GM12878 (cell line): ENCODE measurements around the gene NUP50. TPM values are rescaled to one million over a fixed set of nuclear protein-coding genes. Genes with fewer than 3 reads are reported as not detected.

ENCODE experiments used
- ATAC-seq: fragments of 200-7000 bp; cut with Tn5 transposase; 3 replicates; pipeline ENCODE4 v1.9.1; 2020; ENCODE audit warnings: mild to moderate bottlenecking, moderate library complexity
- BruUV-seq: library from RNA; stranded (reverse); fragments of 400-500 nt; replicated peaks from 2 replicates; lab custom pipeline; 2021; lab: Mats Ljungman, UMichigan
- CTCF ChIA-PET: fragments of 300-600 bp; sonication (Branson Sonifier 250); formaldehyde crosslinking; extraction: SDS; loops from one replicate; lab custom pipeline; 2021; ENCODE audit warnings: inconsistent platforms; lab: Yijun Ruan, JAX
- POLR2A ChIA-PET: fragments of 350-600 bp; formaldehyde crosslinking; extraction: SDS; loops from one replicate; lab custom pipeline; 2021; ENCODE audit warnings: inconsistent platforms; lab: Charles Lee
- RAD21 ChIA-PET: fragments of 300-600 bp; sonication (Branson Sonifier 250); formaldehyde crosslinking; loops from one replicate; lab custom pipeline; 2023; ENCODE audit warnings: antibody characterized with exemption; ENCODE audit not compliant: unreplicated experiment; lab: Charles Lee
- SMC1A ChIA-PET: fragments of 300-600 bp; sonication (Branson Sonifier 250); formaldehyde crosslinking; loops from one replicate; lab custom pipeline; 2023; ENCODE audit not compliant: unreplicated experiment, uncharacterized antibody; lab: Charles Lee
- DNase-seq: peaks from one replicate; pipeline ENCODE4 v3.0.0-alpha.2; 2011; ENCODE audit warnings: low read depth, low spot score
- FAIRE-seq: peaks from 3 replicates; lab custom pipeline; 2011; peaks lifted over from hg19 to GRCh38; lab: Jason Lieb, UNC
- H2AFZ ChIP-seq: 2 replicates; pipeline ENCODE4 v1.6.0; 2011; ENCODE audit warnings: low read depth, low read length, control low read depth; ENCODE audit not compliant: control insufficient read depth
- H3K27ac ChIP-seq: 2 replicates; pipeline ENCODE4 v1.5.1; 2011; ENCODE audit warnings: control low read depth; ENCODE audit not compliant: control insufficient read depth, insufficient read depth
- H3K27me3 ChIP-seq, 2 experiments: replicated peaks in 1 of 2; 2 replicates each; pipeline versions ENCODE4 v1.6.0 to v1.6.1; 2011; ENCODE audit warnings: low read length in 1 of 2; ENCODE audit not compliant: control insufficient read depth in 2 of 2, insufficient read depth in 2 of 2
- H3K36me3 ChIP-seq, 2 experiments: 2 replicates each; pipeline ENCODE4 v1.5.1; 2011; ENCODE audit warnings: low read length in 1 of 2; ENCODE audit not compliant: control insufficient read depth in 2 of 2, insufficient read depth in 2 of 2
- H3K4me1 ChIP-seq: 2 replicates; pipeline ENCODE4 v1.6.1; 2011; ENCODE audit warnings: mild to moderate bottlenecking, low read length, moderate library complexity, mixed read lengths; ENCODE audit not compliant: control insufficient read depth, insufficient read depth
- H3K4me2 ChIP-seq: 2 replicates; pipeline ENCODE4 v1.6.0; 2011; ENCODE audit warnings: control low read depth; ENCODE audit not compliant: control insufficient read depth, insufficient read depth
- H3K4me3 ChIP-seq: fragments of 200-600 bp; sonication (generic); 2 replicates; pipeline ENCODE4 v1.5.1; 2016
- H3K79me2 ChIP-seq: 2 replicates; pipeline ENCODE4 v1.6.0; 2011; ENCODE audit warnings: low read length; ENCODE audit not compliant: control insufficient read depth, insufficient read depth
- H3K9ac ChIP-seq: 2 replicates; pipeline ENCODE4 v1.8.0; 2011; ENCODE audit warnings: low read length, control low read depth, mixed read lengths; ENCODE audit not compliant: control insufficient read depth, insufficient read depth
- H3K9me3 ChIP-seq: replicated peaks from 3 replicates; pipeline ENCODE4 v1.5.1; 2011; ENCODE audit warnings: mild to moderate bottlenecking, low read length; ENCODE audit not compliant: control insufficient read depth, insufficient read depth
- H4K20me1 ChIP-seq: 2 replicates; pipeline ENCODE4 v1.6.0; 2011; ENCODE audit not compliant: control insufficient read depth, insufficient read depth
- E2F8 ChIP-seq: fragments of 450-650 bp; IDR thresholded peaks from 2 replicates; pipeline ENCODE4 v1.6.1; 2018; ENCODE audit warnings: mild to moderate bottlenecking, low read depth, moderate library complexity; ENCODE audit not compliant: partially characterized antibody
- EGR1 ChIP-seq, 2 experiments: IDR thresholded peaks; 1 replicate in 1 of 2; 2 replicates in 1 of 2; pipeline ENCODE4 v1.6.1; 2011 to 2012; ENCODE audit warnings: low read depth in 2 of 2, low read length in 2 of 2, borderline replicate concordance in 1 of 2, mild to moderate bottlenecking in 1 of 2, moderate library complexity in 1 of 2
- ETV6 ChIP-seq, 2 experiments: fragments of 450-650 bp in 1 of 2; IDR thresholded peaks in 1 of 2; conservative IDR thresholded peaks in 1 of 2; 2 replicates each; pipeline ENCODE4 v1.6.1; 2014; ENCODE audit warnings: antibody characterized with exemption in 1 of 2, borderline replicate concordance in 1 of 2, low read depth in 1 of 2, mild to moderate bottlenecking in 1 of 2, moderate library complexity in 1 of 2
- IRF4 ChIP-seq: IDR thresholded peaks from 2 replicates; pipeline ENCODE4 v1.6.1; 2011; ENCODE audit warnings: low read depth, low read length
- JUNB ChIP-seq: IDR thresholded peaks from 2 replicates; pipeline ENCODE4 v1.6.1; 2016; ENCODE audit warnings: antibody characterized with exemption, mild to moderate bottlenecking
- NFYA ChIP-seq: IDR thresholded peaks from 2 replicates; pipeline ENCODE4 v1.6.1; 2011; ENCODE audit warnings: low read depth, mild to moderate bottlenecking, low read length, improper control_type of control experiment, borderline replicate concordance
- NFYB ChIP-seq: IDR thresholded peaks from 2 replicates; pipeline ENCODE4 v1.6.1; 2011; ENCODE audit warnings: low read depth, mild to moderate bottlenecking, low read length, improper control_type of control experiment, moderate library complexity; ENCODE audit not compliant: insufficient read depth
- NR2C1 ChIP-seq: fragments of 450-650 bp; IDR thresholded peaks from 2 replicates; pipeline ENCODE4 v1.6.1; 2017; ENCODE audit warnings: antibody characterized with exemption, mild to moderate bottlenecking, moderate library complexity
- PRDM15 ChIP-seq: fragments of 450-650 bp; formaldehyde crosslinking; IDR thresholded peaks from 2 replicates; pipeline ENCODE4 v1.4.0; 2020; ENCODE audit warnings: mild to moderate bottlenecking, moderate library complexity
- RAD51 ChIP-seq: fragments of 450-650 bp; IDR thresholded peaks from 2 replicates; pipeline ENCODE4 v1.6.1; 2016; ENCODE audit warnings: moderate library complexity, mild to moderate bottlenecking, inconsistent platforms
- RB1 ChIP-seq: fragments of 450-650 bp; formaldehyde crosslinking; IDR thresholded peaks from 2 replicates; pipeline ENCODE4 v1.6.1; 2017; ENCODE audit warnings: mild to moderate bottlenecking, borderline replicate concordance
- SMAD5 ChIP-seq: IDR thresholded peaks from 2 replicates; pipeline ENCODE4 v1.6.1; 2016; ENCODE audit warnings: antibody characterized with exemption, low read depth
- TAF1 ChIP-seq: IDR thresholded peaks from 2 replicates; pipeline ENCODE4 v1.6.1; 2011; ENCODE audit warnings: mild to moderate bottlenecking, low read depth, low read length, borderline replicate concordance
- YBX1 ChIP-seq: fragments of 450-650 bp; IDR thresholded peaks from 2 replicates; pipeline ENCODE4 v1.6.1; 2016; ENCODE audit warnings: antibody characterized with exemption
- WGBS: methylation state at CpG from one replicate; pipeline ENCODE4 v1.1.6; 2016; ENCODE audit warnings: low lambda C conversion rate; ENCODE audit not compliant: insufficient replicate concordance, insufficient coverage; ENCODE audit errors: missing lambda C conversion rate; 5-methylcytosine and 5-hydroxymethylcytosine counted together
- in situ Hi-C: fragments of 300-500 bp; cut with MboI; formaldehyde crosslinking; loops from 9 replicates; pipeline ENCODE4 v1.14.3; 2018; ENCODE audit warnings: mixed read lengths
- intact Hi-C: fragments of 100-400 bp; cut with micrococcal nuclease; formaldehyde crosslinking; loops from one replicate; pipeline ENCODE4 v1.14.2; 2022; ENCODE audit not compliant: unreplicated experiment
- polyA plus RNA-seq, 11 experiments: library from polyadenylated mRNA; depleted of rRNA in 4 of 11; unstranded in 6 of 11; stranded (reverse) in 5 of 11; fragments of >200 nt; fragmentation: Nextera tagmentation in 4 of 11; fragmentation: Illumina TruSeq in 1 of 11; extraction: Ambion mirVana in 4 of 11; extraction: Trizol in 1 of 11; gene quantifications; 1 replicate in 1 of 11; 2 replicates in 10 of 11; pipeline versions ENCODE4 v1.2.1 to v1.2.3, GENCODE V29; 2011 to 2016; ENCODE audit warnings: inconsistent platforms in 2 of 11, missing spikeins in 2 of 11, low read depth in 1 of 11
- total RNA-seq, 4 experiments: library from RNA; depleted of rRNA in 3 of 4; stranded (reverse); fragments of >200 nt in 3 of 4; fragmentation: Illumina TruSeq in 1 of 4; extraction: Trizol in 1 of 4; gene quantifications; 2 replicates each; pipeline versions ENCODE4 v1.2.1 to v1.2.3, GENCODE V29; 2013 to 2021
- TF ChIP-seq, protein P1 (sequence below): fragments of 450-650 bp; IDR thresholded peaks from 2 replicates; pipeline ENCODE4 v1.6.1; 2014; ENCODE audit warnings: mild to moderate bottlenecking
- TF ChIP-seq, protein P2 (sequence below): IDR thresholded peaks from 2 replicates; pipeline ENCODE4 v1.6.1; 2012; ENCODE audit warnings: low read depth, low read length, improper control_type of control experiment

The NUP50 gene
- total and polyA plus RNA-seq, 10 of the 15 experiments (the other 5 are each of a cell fraction or from before 2014, with no cell fraction given) = 36.8 to 125 (median 78.8) TPM

- 94% methylated on average over 16 of the region's 16 CpGs for WGBS
- peaks cover 40% of the 10 kb centered on the region for H3K79me2 ChIP-seq
- intact Hi-C loops (no loop called here), in situ Hi-C loops (no loop called here)
- H3K4me1 ChIP-seq = peaks cover 8% of the 10 kb centered on the region
- FAIRE-seq = no peak
- ChIA-PET RAD21 (no interaction called here), POLR2A (no interaction called here), CTCF (no interaction called here), SMC1A (no interaction called here)
- H3K27ac ChIP-seq = no peak overlapping the region
- H4K20me1 ChIP-seq = no peaks in the 10 kb centered on the region
- DNase-seq = no peak
- H3K4me2 ChIP-seq = no peak overlapping the region
- no TSS peak for BruUV-seq
- no peak overlapping the region for H3K4me3 ChIP-seq
- H3K9me3 ChIP-seq = no peaks in the 10 kb centered on the region
- no peak overlapping the region for H2AFZ ChIP-seq
- H3K27me3 ChIP-seq = no peaks in the 10 kb centered on the region
- no peak for ATAC-seq
- H3K36me3 ChIP-seq = peaks cover 0 to 1% of the 10 kb centered on the region in 2 experiments; a peak in 1 of 4 replicates
- no peak overlapping the region for H3K9ac ChIP-seq
- TF ChIP-seq TAF1 = no peak
- TF ChIP-seq E2F8 = no peak
- TF ChIP-seq PRDM15 = no peak
- TF ChIP-seq NFYA = no peak
- TF ChIP-seq SMAD5 = no peak
- TF ChIP-seq RB1 = no peak
- no peak for TF ChIP-seq YBX1
- no peak for TF ChIP-seq NR2C1
- no peak for TF ChIP-seq RAD51
- TF ChIP-seq IRF4 = no peak
- no peak for TF ChIP-seq ETV6 (conservative IDR thresholded peaks at IDR 0.05 in 1 of 2, IDR thresholded peaks at IDR 0.05 in 1 of 2; ENCODE audit: borderline replicate concordance in 1 of 2, low read depth in 1 of 2)
- TF ChIP-seq, protein P1, sequence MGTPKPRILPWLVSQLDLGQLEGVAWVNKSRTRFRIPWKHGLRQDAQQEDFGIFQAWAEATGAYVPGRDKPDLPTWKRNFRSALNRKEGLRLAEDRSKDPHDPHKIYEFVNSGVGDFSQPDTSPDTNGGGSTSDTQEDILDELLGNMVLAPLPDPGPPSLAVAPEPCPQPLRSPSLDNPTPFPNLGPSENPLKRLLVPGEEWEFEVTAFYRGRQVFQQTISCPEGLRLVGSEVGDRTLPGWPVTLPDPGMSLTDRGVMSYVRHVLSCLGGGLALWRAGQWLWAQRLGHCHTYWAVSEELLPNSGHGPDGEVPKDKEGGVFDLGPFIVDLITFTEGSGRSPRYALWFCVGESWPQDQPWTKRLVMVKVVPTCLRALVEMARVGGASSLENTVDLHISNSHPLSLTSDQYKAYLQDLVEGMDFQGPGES = no peak
- TF ChIP-seq EGR1 (IDR thresholded peaks at IDR 0.05; ENCODE audit: borderline replicate concordance in 1 of 2, low read depth in 2 of 2, low read length in 2 of 2) = no peak
- TF ChIP-seq NFYB = no peak
- TF ChIP-seq, protein P2, sequence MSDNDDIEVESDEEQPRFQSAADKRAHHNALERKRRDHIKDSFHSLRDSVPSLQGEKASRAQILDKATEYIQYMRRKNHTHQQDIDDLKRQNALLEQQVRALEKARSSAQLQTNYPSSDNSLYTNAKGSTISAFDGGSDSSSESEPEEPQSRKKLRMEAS = no peak
- TF ChIP-seq JUNB = no peak
These were observed 64.1 kb downstream of the NUP50 start for GRCh38 chr22:45227645-45228400.
